Keratinocyte (primary cell): ENCODE data around the gene PGAM5. TPM values are rescaled to one million over a fixed set of nuclear protein-coding genes. Genes with fewer than 3 reads are reported as not detected.

ENCODE experiments used
- DNase-seq: peaks from one replicate; pipeline ENCODE4 v3.0.0-alpha.2; 2011; ENCODE audit warnings: low read depth, missing footprints, low spot score
- FAIRE-seq: peaks from 2 replicates; lab custom pipeline; 2011; peaks lifted over from hg19 to GRCh38; lab: Jason Lieb, UNC
- H2AFZ ChIP-seq: 2 replicates; pipeline ENCODE4 v1.6.0; 2012; ENCODE audit warnings: low read length, control low read depth, inconsistent platforms; ENCODE audit not compliant: control insufficient read depth
- H3K27ac ChIP-seq: 2 replicates; pipeline ENCODE4 v1.5.1; 2011; ENCODE audit warnings: low read length; ENCODE audit not compliant: control insufficient read depth, insufficient read depth
- H3K27me3 ChIP-seq: 3 replicates; pipeline ENCODE4 v1.6.0; 2011; ENCODE audit warnings: low read length; ENCODE audit not compliant: control insufficient read depth, insufficient read depth; ENCODE audit errors: extremely low read depth
- H3K36me3 ChIP-seq, 2 experiments: 2 replicates in 1 of 2; 3 replicates in 1 of 2; pipeline ENCODE4 v1.5.1; 2011; ENCODE audit warnings: low read length in 2 of 2, mild to moderate bottlenecking in 1 of 2; ENCODE audit not compliant: control insufficient read depth in 2 of 2, insufficient read depth in 2 of 2; ENCODE audit errors: extremely low read depth in 1 of 2
- H3K4me1 ChIP-seq: 3 replicates; pipeline ENCODE4 v1.5.1; 2011; ENCODE audit warnings: low read length; ENCODE audit not compliant: control insufficient read depth, insufficient read depth; ENCODE audit errors: extremely low read depth
- H3K4me2 ChIP-seq: 3 replicates; pipeline ENCODE4 v1.6.0; 2011; ENCODE audit warnings: low read depth, low read length; ENCODE audit not compliant: control insufficient read depth, insufficient read depth; ENCODE audit errors: extremely low read depth
- H3K4me3 ChIP-seq, 3 experiments: fragments of 200-600 bp in 1 of 3; sonication (generic) in 1 of 3; 2 replicates in 2 of 3; 3 replicates in 1 of 3; pipeline ENCODE4 v1.5.1; 2011 to 2016; ENCODE audit warnings: low read length in 3 of 3, mild to moderate bottlenecking in 3 of 3, control low read depth in 2 of 3, inconsistent platforms in 1 of 3, low read depth in 1 of 3, mixed read lengths in 1 of 3, mixed run types in 1 of 3, moderate library complexity in 1 of 3; ENCODE audit not compliant: control insufficient read depth in 2 of 3, insufficient read depth in 2 of 3; ENCODE audit errors: extremely low read depth in 1 of 3
- H3K79me2 ChIP-seq: 2 replicates; pipeline ENCODE4 v1.6.0; 2012; ENCODE audit warnings: low read length; ENCODE audit not compliant: control insufficient read depth, insufficient read depth
- H3K9ac ChIP-seq: 3 replicates; pipeline ENCODE4 v1.6.0; 2011; ENCODE audit warnings: low read length; ENCODE audit not compliant: control insufficient read depth, insufficient read depth; ENCODE audit errors: extremely low read depth
- H3K9me1 ChIP-seq: 3 replicates; pipeline ENCODE4 v1.6.0; 2011; ENCODE audit warnings: low read length; ENCODE audit not compliant: control insufficient read depth, insufficient read depth; ENCODE audit errors: extremely low read depth
- H3K9me3 ChIP-seq: 2 replicates; pipeline ENCODE4 v1.5.1; 2012; ENCODE audit warnings: low read depth, low read length; ENCODE audit not compliant: control insufficient read depth
- H4K20me1 ChIP-seq: 3 replicates; pipeline ENCODE4 v1.6.0; 2011; ENCODE audit warnings: low read length; ENCODE audit not compliant: control insufficient read depth, insufficient read depth; ENCODE audit errors: extremely low read depth
- EZH2 ChIP-seq: IDR thresholded peaks from one replicate; pipeline ENCODE4 v1.6.1; 2012; ENCODE audit warnings: inconsistent platforms, mild to moderate bottlenecking, low read length, moderate library complexity
- dilution Hi-C: fragments of 300-500 bp; cut with MboI; formaldehyde crosslinking; loops from one replicate; pipeline ENCODE4 v1.7.0; 2020; ENCODE audit warnings: low sequenced_read_pairs; ENCODE audit not compliant: extremely low pct_ligation_motif_present
- polyA plus RNA-seq, 5 experiments: library from polyadenylated mRNA; depleted of rRNA in 3 of 5; stranded (reverse) in 3 of 5; stranded (forward) in 1 of 5; unstranded in 1 of 5; fragments of >200 nt; gene quantifications; 1 replicate in 1 of 5; 2 replicates in 3 of 5; 3 replicates in 1 of 5; pipeline versions ENCODE4 v1.2.1 to v1.2.3, GENCODE V29; 2011 to 2012; ENCODE audit warnings: missing spikeins in 2 of 5, low read depth in 1 of 5, low replicate concordance in 1 of 5
- TF ChIP-seq, protein P1 (sequence below), 3 experiments: IDR thresholded peaks in 1 of 3; conservative IDR thresholded peaks in 1 of 3; optimal IDR thresholded peaks in 1 of 3; 2 replicates in 2 of 3; 3 replicates in 1 of 3; pipeline versions ENCODE3 to v1.5.1; 2011; ENCODE audit warnings: low read length in 3 of 3, mild to moderate bottlenecking in 3 of 3, moderate library complexity in 2 of 3, control low read depth in 1 of 3, inconsistent platforms in 1 of 3; ENCODE audit not compliant: insufficient read depth in 2 of 3; ENCODE audit errors: extremely low read depth in 1 of 3

The PGAM5 gene
- polyA plus RNA-seq, 1 donor (not counting 4 experiments of a cell fraction or from before 2014, with no cell fraction given) = 31.5 TPM

DNA sequence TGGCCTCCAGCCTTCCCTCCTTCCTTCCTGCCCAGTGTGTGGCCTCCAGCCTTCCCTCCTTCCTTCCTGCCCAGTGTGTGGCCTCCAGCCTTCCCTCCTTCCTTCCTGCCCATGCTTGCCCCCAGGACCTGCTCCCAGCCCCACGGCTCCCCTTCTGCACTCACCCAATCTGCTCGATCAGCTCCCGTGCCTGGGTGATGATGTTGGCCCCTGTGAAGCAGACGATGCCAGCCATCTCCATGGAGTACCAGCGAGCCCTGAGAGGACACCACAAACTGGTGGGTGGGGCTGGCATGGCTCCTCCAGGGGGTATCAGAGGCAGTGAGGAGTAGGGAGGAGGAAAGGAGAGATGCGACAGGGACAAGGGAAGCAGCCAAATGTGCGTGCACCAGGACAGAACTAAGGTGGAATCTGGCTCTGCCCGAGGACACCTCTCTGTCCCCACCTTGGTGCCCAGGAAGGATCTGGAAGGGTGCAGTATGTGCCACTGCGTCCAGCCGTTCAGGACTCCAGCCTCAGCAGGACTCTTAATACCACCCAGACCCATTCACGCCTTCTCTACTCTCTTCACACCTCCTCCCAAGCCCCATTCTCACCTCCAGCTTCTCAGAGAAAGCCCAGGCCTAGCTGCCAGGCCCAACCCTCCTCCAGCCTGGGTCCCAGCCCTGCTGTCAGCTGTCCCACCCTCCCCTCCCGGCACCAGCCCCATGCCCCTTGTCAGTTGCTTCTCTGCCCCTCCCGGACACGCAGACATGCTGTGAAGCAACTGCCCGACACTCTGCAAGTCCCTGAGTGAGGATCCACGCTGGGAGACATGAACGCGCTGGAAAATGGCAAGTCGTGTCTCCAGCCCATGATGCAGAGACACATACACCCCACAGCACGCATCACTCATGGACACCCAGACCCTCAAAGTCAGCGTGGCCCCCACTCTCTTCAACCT lies 46.2 kb upstream of the PGAM5 start:
- H3K79me2 ChIP-seq = no peaks in the 10 kb centered on the region
- no peaks in the 10 kb centered on the region for H3K9me1 ChIP-seq
- H2AFZ ChIP-seq = no peak overlapping the region
- no peak overlapping the region for H3K9ac ChIP-seq
- dilution Hi-C loops = no loop called here
- no peaks in the 10 kb centered on the region for H4K20me1 ChIP-seq
- H3K27ac ChIP-seq = no peak overlapping the region
- H3K9me3 ChIP-seq = no peaks in the 10 kb centered on the region
- H3K36me3 ChIP-seq = peaks cover 40 to 47% of the 10 kb centered on the region in 2 experiments
- H3K4me2 ChIP-seq = no peak overlapping the region
- H3K4me3 ChIP-seq = no peak overlapping the region
- DNase-seq (no peak), FAIRE-seq (no peak)
- H3K27me3 ChIP-seq = no peaks in the 10 kb centered on the region
- no peak for TF ChIP-seq EZH2
- TF ChIP-seq, protein P1, sequence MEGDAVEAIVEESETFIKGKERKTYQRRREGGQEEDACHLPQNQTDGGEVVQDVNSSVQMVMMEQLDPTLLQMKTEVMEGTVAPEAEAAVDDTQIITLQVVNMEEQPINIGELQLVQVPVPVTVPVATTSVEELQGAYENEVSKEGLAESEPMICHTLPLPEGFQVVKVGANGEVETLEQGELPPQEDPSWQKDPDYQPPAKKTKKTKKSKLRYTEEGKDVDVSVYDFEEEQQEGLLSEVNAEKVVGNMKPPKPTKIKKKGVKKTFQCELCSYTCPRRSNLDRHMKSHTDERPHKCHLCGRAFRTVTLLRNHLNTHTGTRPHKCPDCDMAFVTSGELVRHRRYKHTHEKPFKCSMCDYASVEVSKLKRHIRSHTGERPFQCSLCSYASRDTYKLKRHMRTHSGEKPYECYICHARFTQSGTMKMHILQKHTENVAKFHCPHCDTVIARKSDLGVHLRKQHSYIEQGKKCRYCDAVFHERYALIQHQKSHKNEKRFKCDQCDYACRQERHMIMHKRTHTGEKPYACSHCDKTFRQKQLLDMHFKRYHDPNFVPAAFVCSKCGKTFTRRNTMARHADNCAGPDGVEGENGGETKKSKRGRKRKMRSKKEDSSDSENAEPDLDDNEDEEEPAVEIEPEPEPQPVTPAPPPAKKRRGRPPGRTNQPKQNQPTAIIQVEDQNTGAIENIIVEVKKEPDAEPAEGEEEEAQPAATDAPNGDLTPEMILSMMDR (optimal IDR thresholded peaks at IDR 0.05 in 1 of 3, IDR thresholded peaks at IDR 0.05 in 1 of 3, conservative IDR thresholded peaks at IDR 0.05 in 1 of 3; ENCODE audit: extremely low read depth in 1 of 3, insufficient read depth in 2 of 3, low read length in 3 of 3) = no peak
- H3K4me1 ChIP-seq = peaks cover under 1% of the 10 kb centered on the region

DNA sequence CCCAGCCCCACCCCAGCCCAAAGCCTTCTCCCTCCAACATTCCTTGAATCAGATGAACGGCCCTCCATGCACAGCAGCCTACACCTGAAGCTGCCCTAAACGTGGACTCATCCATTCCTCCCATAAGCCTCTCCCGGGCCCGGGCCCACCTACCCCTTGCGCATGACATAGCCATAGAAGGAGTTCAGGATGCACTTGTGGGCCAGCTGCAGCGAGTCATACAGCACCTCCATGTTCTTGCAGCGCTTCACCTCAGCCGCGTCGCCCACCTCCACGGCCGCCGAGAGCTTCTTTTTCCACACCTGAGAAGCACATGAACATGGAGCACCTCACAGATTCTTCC lies 45.5 kb upstream of the PGAM5 start:
- dilution Hi-C loops = no loop called here
- no peaks in the 10 kb centered on the region for H3K9me1 ChIP-seq
- no peak for TF ChIP-seq EZH2
- TF ChIP-seq, protein P1 (optimal IDR thresholded peaks at IDR 0.05 in 1 of 3, IDR thresholded peaks at IDR 0.05 in 1 of 3, conservative IDR thresholded peaks at IDR 0.05 in 1 of 3; ENCODE audit: extremely low read depth in 1 of 3, insufficient read depth in 2 of 3, low read length in 3 of 3) = no peak
- H3K4me3 ChIP-seq = no peak overlapping the region
- H3K4me2 ChIP-seq = no peak overlapping the region
- no peaks in the 10 kb centered on the region for H3K27me3 ChIP-seq
- H4K20me1 ChIP-seq = no peaks in the 10 kb centered on the region
- no peak overlapping the region for H3K9ac ChIP-seq
- DNase-seq = no peak
- no peak overlapping the region for H3K27ac ChIP-seq
- no peaks in the 10 kb centered on the region for H3K79me2 ChIP-seq
- no peak for FAIRE-seq
- H3K9me3 ChIP-seq = no peaks in the 10 kb centered on the region
- peaks cover 3% of the 10 kb centered on the region for H3K4me1 ChIP-seq
- H3K36me3 ChIP-seq = peaks cover 42 to 51% of the 10 kb centered on the region in 2 experiments
- no peak overlapping the region for H2AFZ ChIP-seq
